HEK293 (cell line): ENCODE results near the gene XIRP1.

Experiments
- CTCF ChIP-seq: fragments of 450-650 bp; formaldehyde crosslinking; IDR thresholded peaks from 2 replicates; pipeline ENCODE4 v1.5.1; 2016; ENCODE audit warnings: missing biosample characterization, missing genetic modification characterization
- MYNN ChIP-seq: fragments of 450-650 bp; formaldehyde crosslinking; IDR thresholded peaks from 2 replicates; pipeline ENCODE4 v1.5.1; 2016; ENCODE audit warnings: missing biosample characterization, missing genetic modification characterization, borderline replicate concordance
- ZNF394 ChIP-seq: fragments of 450-650 bp; formaldehyde crosslinking; IDR thresholded peaks from 2 replicates; pipeline ENCODE4 v1.5.1; 2016; ENCODE audit warnings: missing biosample characterization, missing genetic modification characterization, mild to moderate bottlenecking, moderate library complexity, borderline replicate concordance
- TF ChIP-seq, protein P1 (sequence below): fragments of 450-650 bp; formaldehyde crosslinking; IDR thresholded peaks from 2 replicates; pipeline ENCODE4 v1.5.1; 2016; ENCODE audit warnings: missing biosample characterization, missing genetic modification characterization, low read depth
- TF ChIP-seq, protein P2 (sequence below): fragments of 450-650 bp; formaldehyde crosslinking; IDR thresholded peaks from 2 replicates; pipeline ENCODE4 v1.5.1; 2016; ENCODE audit warnings: missing biosample characterization, missing genetic modification characterization

DNA sequence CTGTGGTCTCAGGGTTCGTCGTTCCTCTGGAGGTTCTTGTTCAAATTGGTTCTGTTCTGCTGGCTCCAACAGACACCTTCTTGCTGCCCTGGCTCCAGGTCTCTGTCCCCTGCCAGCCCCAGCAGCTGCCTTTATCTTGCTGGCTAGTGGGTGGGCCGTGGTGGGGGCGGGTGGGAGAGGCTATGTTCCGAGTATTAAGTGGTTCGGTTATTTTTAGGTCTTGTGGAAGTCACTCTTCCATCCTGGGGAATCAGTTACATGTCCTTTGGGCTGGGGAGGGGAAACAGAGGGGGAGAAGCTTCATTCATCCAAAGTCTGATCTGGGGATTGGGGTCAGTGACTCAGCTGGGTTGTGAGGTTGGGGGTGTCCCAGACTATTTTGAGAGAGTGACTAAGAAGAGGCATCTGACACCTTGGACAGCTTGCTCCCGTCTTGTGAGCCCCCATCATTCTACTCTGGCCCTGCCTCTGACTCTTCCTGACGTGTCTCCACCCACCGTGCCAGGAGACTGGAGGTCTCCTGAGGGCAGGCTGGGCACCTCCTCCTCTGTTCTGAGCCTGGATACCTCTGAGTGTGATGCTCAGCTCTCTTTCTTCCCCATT is at the start of gene XIRP1:
- TF ChIP-seq MYNN (tag by site-specific recombination) (no peak), CTCF (tag by site-specific recombination) (no peak), ZNF394 (tag by site-specific recombination) (no peak)
- TF ChIP-seq, protein P1, sequence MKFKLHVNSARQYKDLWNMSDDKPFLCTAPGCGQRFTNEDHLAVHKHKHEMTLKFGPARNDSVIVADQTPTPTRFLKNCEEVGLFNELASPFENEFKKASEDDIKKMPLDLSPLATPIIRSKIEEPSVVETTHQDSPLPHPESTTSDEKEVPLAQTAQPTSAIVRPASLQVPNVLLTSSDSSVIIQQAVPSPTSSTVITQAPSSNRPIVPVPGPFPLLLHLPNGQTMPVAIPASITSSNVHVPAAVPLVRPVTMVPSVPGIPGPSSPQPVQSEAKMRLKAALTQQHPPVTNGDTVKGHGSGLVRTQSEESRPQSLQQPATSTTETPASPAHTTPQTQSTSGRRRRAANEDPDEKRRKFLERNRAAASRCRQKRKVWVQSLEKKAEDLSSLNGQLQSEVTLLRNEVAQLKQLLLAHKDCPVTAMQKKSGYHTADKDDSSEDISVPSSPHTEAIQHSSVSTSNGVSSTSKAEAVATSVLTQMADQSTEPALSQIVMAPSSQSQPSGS (tag by site-specific recombination): no peak
- TF ChIP-seq, protein P2, sequence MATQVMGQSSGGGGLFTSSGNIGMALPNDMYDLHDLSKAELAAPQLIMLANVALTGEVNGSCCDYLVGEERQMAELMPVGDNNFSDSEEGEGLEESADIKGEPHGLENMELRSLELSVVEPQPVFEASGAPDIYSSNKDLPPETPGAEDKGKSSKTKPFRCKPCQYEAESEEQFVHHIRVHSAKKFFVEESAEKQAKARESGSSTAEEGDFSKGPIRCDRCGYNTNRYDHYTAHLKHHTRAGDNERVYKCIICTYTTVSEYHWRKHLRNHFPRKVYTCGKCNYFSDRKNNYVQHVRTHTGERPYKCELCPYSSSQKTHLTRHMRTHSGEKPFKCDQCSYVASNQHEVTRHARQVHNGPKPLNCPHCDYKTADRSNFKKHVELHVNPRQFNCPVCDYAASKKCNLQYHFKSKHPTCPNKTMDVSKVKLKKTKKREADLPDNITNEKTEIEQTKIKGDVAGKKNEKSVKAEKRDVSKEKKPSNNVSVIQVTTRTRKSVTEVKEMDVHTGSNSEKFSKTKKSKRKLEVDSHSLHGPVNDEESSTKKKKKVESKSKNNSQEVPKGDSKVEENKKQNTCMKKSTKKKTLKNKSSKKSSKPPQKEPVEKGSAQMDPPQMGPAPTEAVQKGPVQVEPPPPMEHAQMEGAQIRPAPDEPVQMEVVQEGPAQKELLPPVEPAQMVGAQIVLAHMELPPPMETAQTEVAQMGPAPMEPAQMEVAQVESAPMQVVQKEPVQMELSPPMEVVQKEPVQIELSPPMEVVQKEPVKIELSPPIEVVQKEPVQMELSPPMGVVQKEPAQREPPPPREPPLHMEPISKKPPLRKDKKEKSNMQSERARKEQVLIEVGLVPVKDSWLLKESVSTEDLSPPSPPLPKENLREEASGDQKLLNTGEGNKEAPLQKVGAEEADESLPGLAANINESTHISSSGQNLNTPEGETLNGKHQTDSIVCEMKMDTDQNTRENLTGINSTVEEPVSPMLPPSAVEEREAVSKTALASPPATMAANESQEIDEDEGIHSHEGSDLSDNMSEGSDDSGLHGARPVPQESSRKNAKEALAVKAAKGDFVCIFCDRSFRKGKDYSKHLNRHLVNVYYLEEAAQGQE (tag by site-specific recombination): no peak
